Activated CD8-positive, alpha-beta memory T cell treated with anti-CD3 and anti-CD28 coated beads for 48 hours (primary cell): ENCODE data around the gene CLEC2A.

ENCODE experiments used
- DNase-seq, 3 experiments: peaks; one replicate each; pipeline ENCODE4 v3.0.0-alpha.2; 2020; ENCODE audit warnings: low read depth in 2 of 3, low spot score in 2 of 3

The CLEC2A gene

GRCh38 chr12:9935026-9935425 is 2.9 kb upstream of the CLEC2A start:
- no peak for DNase-seq

GRCh38 chr12:9933958-9934357 is 1.8 kb upstream of the CLEC2A start:
- no peak for DNase-seq

DNA sequence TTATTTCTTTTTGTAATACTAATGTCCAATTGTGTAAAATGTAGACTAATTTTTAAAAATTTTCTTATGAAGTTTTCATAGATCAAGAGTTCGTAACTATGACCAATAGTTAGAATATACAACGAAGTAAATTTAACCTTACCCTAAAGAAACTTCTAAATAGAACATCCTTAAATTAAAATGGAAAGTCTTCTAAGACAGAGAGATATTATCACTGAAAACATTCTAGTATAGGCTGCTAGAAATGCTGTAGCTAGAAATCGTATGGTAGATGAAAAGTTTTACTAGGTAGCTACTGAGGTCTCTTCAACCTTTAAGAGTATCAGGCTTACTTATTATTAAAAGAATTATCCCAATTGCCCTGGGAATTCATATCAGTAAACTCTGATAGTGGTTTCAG is 925 bp downstream of the CLEC2A start:
- DNase-seq, result no peak

- DNase-seq, result no peak
Measured at GRCh38 chr12:9928607-9929006, 3.6 kb downstream of the CLEC2A start.

GRCh38 chr12:9926876-9927275 is 5.3 kb downstream of the CLEC2A start:
- no peak for DNase-seq

DNA sequence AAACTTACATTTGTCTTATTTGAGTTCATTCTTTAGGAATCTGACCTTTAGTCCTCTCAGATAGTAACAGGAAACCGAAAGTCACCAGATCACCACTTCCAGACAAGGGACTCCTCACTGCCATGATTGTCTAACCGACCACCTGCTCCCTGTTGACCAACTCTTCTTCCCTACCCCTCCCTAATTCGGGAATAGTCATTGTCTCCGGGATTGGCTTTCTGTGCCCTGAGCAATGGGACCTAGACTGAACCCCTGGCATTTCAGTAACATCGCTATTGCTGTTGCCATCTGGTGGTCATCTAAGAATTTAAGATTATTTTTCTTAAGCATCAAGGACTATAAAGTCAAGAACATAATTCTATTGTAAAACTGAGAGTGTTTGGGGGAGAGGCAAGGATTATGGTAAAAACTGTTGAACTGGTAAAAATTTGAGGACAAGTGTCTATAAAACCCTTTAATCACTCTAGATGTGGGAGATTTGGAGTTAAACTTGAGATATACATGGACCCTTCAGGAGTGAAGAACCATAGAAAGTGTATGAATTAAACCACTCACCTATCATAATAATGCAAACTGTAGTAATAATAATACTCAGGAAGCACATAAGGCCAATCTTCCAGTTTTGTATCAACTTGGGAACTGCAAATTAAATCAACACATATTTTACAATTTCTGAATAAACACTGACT is 6.3 kb downstream of the CLEC2A start:
- no peak for DNase-seq

DNA sequence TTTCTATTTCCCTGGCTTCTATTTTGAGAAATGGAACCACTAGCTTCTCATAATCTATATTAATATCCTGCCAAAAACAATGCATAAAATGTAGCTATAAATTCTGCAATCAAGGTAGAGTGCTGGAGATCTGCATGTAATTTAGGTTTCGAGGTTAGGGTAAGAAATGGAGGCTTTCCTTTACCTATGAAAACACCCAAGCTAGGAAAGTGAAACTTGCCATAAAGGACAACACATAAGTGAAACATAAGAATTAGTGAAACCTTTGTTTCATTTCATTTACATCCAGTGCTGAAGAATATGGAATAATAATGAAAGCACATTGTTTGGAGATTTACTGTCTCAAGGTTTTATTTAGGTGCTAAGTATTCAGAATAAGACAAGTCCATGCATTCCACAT is 9.7 kb downstream of the CLEC2A start:
- no peak for DNase-seq

- no peak for DNase-seq
Measured at GRCh38 chr12:9920451-9920850, 11.7 kb downstream of the CLEC2A start.

GRCh38 chr12:9919443-9919842 is 12.7 kb downstream of the CLEC2A start:
- DNase-seq, result no peak

GRCh38 chr12:9911708-9912107 is 20.5 kb downstream of the CLEC2A start:
- DNase-seq, result no peak

GRCh38 chr12:9910716-9911421 is 21.3 kb downstream of the CLEC2A start:
- DNase-seq, result no peak

- no peak for DNase-seq
Measured at GRCh38 chr12:9909724-9910123, 22.4 kb downstream of the CLEC2A start.

DNA sequence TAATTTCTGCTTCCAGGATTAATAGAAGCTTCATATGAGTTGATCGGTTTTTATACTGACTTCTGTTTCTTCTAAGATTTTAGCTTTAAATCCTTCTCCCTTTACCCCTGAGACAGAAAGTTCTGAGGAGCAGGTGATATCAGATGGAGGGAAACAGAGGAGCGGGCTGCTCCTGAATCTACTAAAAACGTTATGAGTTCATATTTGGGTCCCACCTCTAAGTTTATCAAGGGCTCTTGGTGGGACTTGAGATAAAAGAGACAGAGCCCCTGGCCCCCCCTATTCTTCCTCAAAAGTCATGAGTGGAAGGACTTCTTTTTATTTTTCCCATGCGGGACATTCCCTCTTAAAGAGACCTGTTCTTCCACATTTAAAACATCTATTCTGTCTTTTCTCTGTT is 23.8 kb downstream of the CLEC2A start:
- DNase-seq, result no peak

DNA sequence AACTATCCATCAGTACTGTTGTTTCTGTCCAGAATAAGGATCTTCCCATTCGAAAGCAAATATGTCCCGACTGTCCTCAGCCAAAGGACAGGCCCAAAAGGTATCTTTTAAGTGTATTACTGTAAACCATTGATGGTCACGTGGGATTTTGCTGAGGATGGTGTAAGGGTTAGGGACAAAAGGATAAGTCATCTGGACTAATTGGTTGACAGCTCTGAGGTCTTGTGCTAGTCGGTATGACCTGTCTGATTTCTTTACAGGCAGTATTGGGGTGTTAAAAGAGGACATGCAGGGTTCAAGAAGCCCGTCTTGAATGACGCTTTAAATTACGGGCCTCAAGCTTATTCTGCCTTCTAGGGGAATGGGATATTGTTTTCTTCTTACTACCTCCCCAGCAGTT is 24.4 kb downstream of the CLEC2A start:
- no peak for DNase-seq

- no peak for DNase-seq
Measured at GRCh38 chr12:9906873-9907272, 25.3 kb downstream of the CLEC2A start.

- DNase-seq, result no peak
Measured at GRCh38 chr12:9902539-9903228, 29.5 kb downstream of the CLEC2A start.

GRCh38 chr12:9900930-9901329 is 31.2 kb downstream of the CLEC2A start:
- DNase-seq, result no peak

- DNase-seq, result no peak
Measured at GRCh38 chr12:9899209-9899608, 33.0 kb downstream of the CLEC2A start.

DNA sequence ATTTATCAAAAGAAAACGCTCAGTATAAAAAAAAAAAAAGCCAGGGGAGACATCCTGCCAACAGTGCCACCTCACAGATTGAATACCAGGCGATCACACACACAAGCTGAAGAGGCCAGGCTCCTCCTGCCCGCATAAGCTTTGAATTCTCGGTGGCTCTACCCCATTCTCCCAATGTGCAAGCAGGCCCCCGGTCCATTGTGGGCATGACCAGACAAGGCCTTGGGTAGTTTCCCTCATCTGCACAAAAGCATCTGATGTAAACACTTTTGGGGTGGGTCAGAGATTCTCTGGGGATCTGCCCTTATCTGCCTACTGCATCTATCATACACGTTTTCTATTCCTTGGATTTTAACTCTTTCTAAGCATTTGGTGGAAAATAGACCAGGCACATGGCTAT is 34.6 kb downstream of the CLEC2A start:
- no peak for DNase-seq

- DNase-seq, result no peak
Measured at GRCh38 chr12:9895215-9895971, 36.8 kb downstream of the CLEC2A start.

- DNase-seq, result no peak
Measured at GRCh38 chr12:9888665-9889273, 43.4 kb downstream of the CLEC2A start.
